ENCODE measurements around the gene MYL9.

- no peak for TF ChIP-seq RAD21 (IDR thresholded peaks at IDR 0.05)
- no peak for TF ChIP-seq MAX (IDR thresholded peaks at IDR 0.05)
- TF ChIP-seq CTCF (IDR thresholded peaks at IDR 0.05; ENCODE audit: low read depth, low read length, missing input control) = no peak
- TF ChIP-seq, protein P1, sequence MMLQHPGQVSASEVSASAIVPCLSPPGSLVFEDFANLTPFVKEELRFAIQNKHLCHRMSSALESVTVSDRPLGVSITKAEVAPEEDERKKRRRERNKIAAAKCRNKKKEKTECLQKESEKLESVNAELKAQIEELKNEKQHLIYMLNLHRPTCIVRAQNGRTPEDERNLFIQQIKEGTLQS (IDR thresholded peaks at IDR 0.05) = no peak
- TF ChIP-seq TAF1 (conservative IDR thresholded peaks at IDR 0.05) = no peak
- TF ChIP-seq FOXA1 (IDR thresholded peaks at IDR 0.05) = no peak
- TF ChIP-seq ZBTB33 (IDR thresholded peaks at IDR 0.05) = no peak
- no peak for TF ChIP-seq YY1 (IDR thresholded peaks at IDR 0.05)
- TF ChIP-seq SP1 (IDR thresholded peaks at IDR 0.05) = no peak
- TF ChIP-seq GABPA (IDR thresholded peaks at IDR 0.05 in 1 of 2, conservative IDR thresholded peaks at IDR 0.05 in 1 of 2) = no peak
Observed at GRCh38 chr20:36541227-36541767, at the start of gene MYL9.

Data from liver (tissue), 3 donors.